Breast epithelium (tissue), 3 donors: Measurements from ENCODE around the gene DCLK1.

Experiments
- POLR2A ChIP-seq: fragments of 450-650 bp; IDR thresholded peaks from one replicate; pipeline ENCODE4 v1.6.1; 2016; ENCODE audit warnings: antibody characterized with exemption, mild to moderate bottlenecking, moderate library complexity
- TF ChIP-seq, protein P1 (sequence below), 3 donors: fragments of 450-650 bp; IDR thresholded peaks; one replicate each; pipeline ENCODE4 v1.5.1; 2016 to 2017; ENCODE audit warnings: antibody characterized with exemption in 3 of 3, mild to moderate bottlenecking in 3 of 3, moderate library complexity in 3 of 3

DNA sequence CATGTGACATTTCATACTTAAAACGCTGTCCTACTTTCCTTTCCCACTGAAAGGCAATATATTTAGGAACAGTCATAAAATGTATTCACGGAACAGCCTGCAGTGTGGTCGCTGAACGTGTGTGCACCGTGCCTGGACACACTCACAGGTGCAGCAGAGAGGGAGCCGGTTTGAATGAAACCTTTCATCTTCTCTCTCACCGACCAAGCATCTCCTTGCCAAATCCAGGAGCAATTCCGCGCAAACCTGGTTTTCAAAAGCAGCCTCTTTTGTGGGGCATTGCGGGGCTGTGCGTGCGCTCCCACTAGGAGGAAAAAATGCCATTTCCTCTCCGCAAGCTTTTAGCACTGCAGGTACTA, 1.0 kb downstream of the DCLK1 start:
- TF ChIP-seq POLR2A = no peak
- TF ChIP-seq, protein P1, sequence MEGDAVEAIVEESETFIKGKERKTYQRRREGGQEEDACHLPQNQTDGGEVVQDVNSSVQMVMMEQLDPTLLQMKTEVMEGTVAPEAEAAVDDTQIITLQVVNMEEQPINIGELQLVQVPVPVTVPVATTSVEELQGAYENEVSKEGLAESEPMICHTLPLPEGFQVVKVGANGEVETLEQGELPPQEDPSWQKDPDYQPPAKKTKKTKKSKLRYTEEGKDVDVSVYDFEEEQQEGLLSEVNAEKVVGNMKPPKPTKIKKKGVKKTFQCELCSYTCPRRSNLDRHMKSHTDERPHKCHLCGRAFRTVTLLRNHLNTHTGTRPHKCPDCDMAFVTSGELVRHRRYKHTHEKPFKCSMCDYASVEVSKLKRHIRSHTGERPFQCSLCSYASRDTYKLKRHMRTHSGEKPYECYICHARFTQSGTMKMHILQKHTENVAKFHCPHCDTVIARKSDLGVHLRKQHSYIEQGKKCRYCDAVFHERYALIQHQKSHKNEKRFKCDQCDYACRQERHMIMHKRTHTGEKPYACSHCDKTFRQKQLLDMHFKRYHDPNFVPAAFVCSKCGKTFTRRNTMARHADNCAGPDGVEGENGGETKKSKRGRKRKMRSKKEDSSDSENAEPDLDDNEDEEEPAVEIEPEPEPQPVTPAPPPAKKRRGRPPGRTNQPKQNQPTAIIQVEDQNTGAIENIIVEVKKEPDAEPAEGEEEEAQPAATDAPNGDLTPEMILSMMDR (IDR thresholded peaks at IDR 0.05) = no peak
